GM13976 (cell line): ENCODE data around the gene ACY1.

Experiments used
- DNase-seq: peaks from one replicate; pipeline ENCODE4 v3.0.0; 2012; ENCODE audit warnings: low spot score
- CTCF ChIP-seq: IDR thresholded peaks from 2 replicates; pipeline ENCODE4 v1.5.1; 2012; ENCODE audit warnings: borderline replicate concordance, mild to moderate bottlenecking; ENCODE audit not compliant: insufficient read depth; ENCODE audit errors: extremely low read depth, missing control alignments, control extremely low read depth
- in situ Hi-C: fragments of 300-500 bp; cut with MboI; formaldehyde crosslinking; loops from one replicate; pipeline ENCODE4 v1.12.0; 2022; ENCODE audit warnings: low sequenced_read_pairs, mixed read lengths, inconsistent platforms; ENCODE audit not compliant: unreplicated experiment

ACY1 gene

GRCh38 chr3:52006017-52006819 lies 22.9 kb downstream of the ACY1 start:
- in situ Hi-C loops: no loop called here
- no peak for DNase-seq
- no peak for TF ChIP-seq CTCF

GRCh38 chr3:52006820-52007133 lies 23.4 kb downstream of the ACY1 start:
- in situ Hi-C loops: no loop called here
- DNase-seq: no peak
- no peak for TF ChIP-seq CTCF

- in situ Hi-C loops: no loop called here
- no peak for TF ChIP-seq CTCF
- no peak for DNase-seq
Measured at GRCh38 chr3:52007291-52007690, 24.0 kb downstream of the ACY1 start.

GRCh38 chr3:52010431-52010830 lies 27.1 kb downstream of the ACY1 start:
- in situ Hi-C loops: no loop called here

GRCh38 chr3:52012699-52013098 lies 29.4 kb downstream of the ACY1 start:
- TF ChIP-seq CTCF: no peak
- no peak for DNase-seq
- in situ Hi-C loops: no loop called here

More at GRCh38 chr3:52010431-52010830, 27.1 kb downstream of the ACY1 start:
- TF ChIP-seq CTCF: no peak
- DNase-seq: no peak

GRCh38 chr3:52013802-52014598 lies 30.7 kb downstream of the ACY1 start:
- no peak for DNase-seq
- TF ChIP-seq CTCF: no peak
- in situ Hi-C loops: no loop called here

- no peak for DNase-seq
- in situ Hi-C loops: no loop called here
- TF ChIP-seq CTCF: no peak
Measured at GRCh38 chr3:52014613-52015012, 31.3 kb downstream of the ACY1 start.
